Progenitor cell of endocrine pancreas (in vitro differentiated cells): ENCODE results near the gene SLC6A7. TPM values are rescaled to one million over a fixed set of nuclear protein-coding genes. Genes with fewer than 3 reads are reported as not detected.

Experiments
- DNase-seq: peaks from one replicate; pipeline ENCODE4 v3.0.0; 2021; ENCODE audit warnings: low spot score; ENCODE audit not compliant: unreplicated experiment
- H3K27ac Mint-ChIP-seq: 2 replicates; pipeline ENCODE4 v1.8.0; 2021; ENCODE audit warnings: mild to moderate bottlenecking, moderate library complexity, mixed read lengths
- H3K27me3 Mint-ChIP-seq: 2 replicates; pipeline ENCODE4 v1.8.0; 2021; ENCODE audit warnings: mixed read lengths
- H3K36me3 Mint-ChIP-seq: 2 replicates; pipeline ENCODE4 v1.8.0; 2022; ENCODE audit warnings: mixed read lengths; ENCODE audit not compliant: insufficient read depth
- H3K4me1 Mint-ChIP-seq: 2 replicates; pipeline ENCODE4 v1.8.0; 2021; ENCODE audit warnings: low read depth, mixed read lengths
- H3K4me3 Mint-ChIP-seq: 2 replicates; pipeline ENCODE4 v1.8.0; 2021; ENCODE audit warnings: low read depth, mild to moderate bottlenecking, moderate library complexity, mixed read lengths
- H3K9me3 Mint-ChIP-seq: 2 replicates; pipeline ENCODE4 v1.8.0; 2021; ENCODE audit warnings: low read depth, mixed read lengths
- CTCF ChIP-seq: fragments of 200-600 bp; sonication (generic); IDR thresholded peaks from one replicate; pipeline ENCODE4 v1.5.0; 2021; ENCODE audit warnings: antibody characterized with exemption, mild to moderate bottlenecking; ENCODE audit not compliant: unreplicated experiment
- total RNA-seq: library from RNA; stranded (reverse); gene quantifications from 2 replicates; pipeline ENCODE4 v1.2.1, GENCODE V29; 2021

Gene SLC6A7
- total RNA-seq, 1 donor from 2014 or later, result not detected

DNA sequence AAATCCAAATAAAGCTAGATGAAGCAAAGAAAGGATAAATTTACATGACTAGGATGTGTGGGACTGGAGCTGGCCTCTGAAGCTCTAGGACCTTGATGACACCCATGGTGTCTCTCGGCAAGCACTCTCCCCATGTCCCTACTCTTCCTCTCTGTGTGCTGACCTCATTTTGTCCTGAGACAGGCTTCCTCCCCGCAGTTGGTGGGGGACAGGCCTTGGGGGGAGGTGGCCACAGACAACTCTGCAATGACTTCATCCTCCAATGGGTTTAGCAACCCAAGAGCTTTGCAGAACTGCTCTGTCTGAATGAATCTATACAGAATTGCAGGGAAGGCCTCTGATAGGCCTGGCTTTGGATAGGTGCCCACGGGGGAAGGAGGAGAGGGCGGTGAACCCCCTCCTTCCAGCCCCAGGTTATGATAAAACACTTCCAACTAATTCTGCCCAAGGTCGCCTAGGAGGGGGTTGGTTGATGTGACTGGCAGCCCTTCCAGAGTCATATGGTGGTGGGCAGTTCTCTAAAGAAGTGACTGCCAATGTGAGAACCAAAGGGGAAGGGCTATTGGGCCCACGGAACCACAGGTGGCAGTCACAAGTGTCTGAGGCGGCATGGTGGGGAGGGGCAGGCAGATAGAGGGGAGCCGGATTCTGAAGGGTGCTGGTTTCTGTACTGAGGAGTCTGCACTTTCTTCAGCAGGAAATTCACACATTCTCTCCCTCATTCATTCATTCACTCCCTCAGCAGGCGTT, 6.0 kb downstream of the SLC6A7 start:
- no peak for DNase-seq
- no peaks in the 10 kb centered on the region for H3K9me3 Mint-ChIP-seq
- no peak for TF ChIP-seq CTCF
- H3K4me1 Mint-ChIP-seq, result peaks cover 1% of the 10 kb centered on the region
- peaks cover 66% of the 10 kb centered on the region for H3K27me3 Mint-ChIP-seq
- no peak overlapping the region for H3K27ac Mint-ChIP-seq
- no peaks in the 10 kb centered on the region for H3K36me3 Mint-ChIP-seq
- no peak overlapping the region for H3K4me3 Mint-ChIP-seq

DNA sequence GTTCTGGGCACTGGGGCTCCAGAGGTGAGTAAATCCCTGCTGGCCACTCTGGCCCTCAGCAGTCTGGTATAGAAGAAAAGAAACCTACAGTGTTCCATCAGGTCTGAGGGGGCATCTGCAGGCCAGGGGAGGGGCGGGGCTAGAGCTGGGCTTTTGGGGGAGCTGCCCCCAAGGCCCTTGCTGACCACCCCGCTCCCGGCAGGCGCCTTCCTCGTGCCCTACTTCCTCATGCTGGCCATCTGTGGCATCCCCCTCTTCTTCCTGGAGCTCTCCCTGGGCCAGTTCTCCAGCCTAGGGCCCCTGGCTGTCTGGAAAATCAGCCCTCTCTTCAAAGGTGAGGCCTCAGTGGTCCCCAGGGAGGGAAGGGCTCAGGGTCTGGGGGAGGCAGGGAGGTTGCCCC, 6.7 kb downstream of the SLC6A7 start:
- H3K27ac Mint-ChIP-seq, result no peak overlapping the region
- DNase-seq, result no peak
- H3K4me1 Mint-ChIP-seq, result peaks cover 1% of the 10 kb centered on the region
- H3K27me3 Mint-ChIP-seq, result peaks cover 60% of the 10 kb centered on the region
- no peak overlapping the region for H3K4me3 Mint-ChIP-seq
- TF ChIP-seq CTCF, result no peak
- no peaks in the 10 kb centered on the region for H3K9me3 Mint-ChIP-seq
- H3K36me3 Mint-ChIP-seq, result no peaks in the 10 kb centered on the region

DNA sequence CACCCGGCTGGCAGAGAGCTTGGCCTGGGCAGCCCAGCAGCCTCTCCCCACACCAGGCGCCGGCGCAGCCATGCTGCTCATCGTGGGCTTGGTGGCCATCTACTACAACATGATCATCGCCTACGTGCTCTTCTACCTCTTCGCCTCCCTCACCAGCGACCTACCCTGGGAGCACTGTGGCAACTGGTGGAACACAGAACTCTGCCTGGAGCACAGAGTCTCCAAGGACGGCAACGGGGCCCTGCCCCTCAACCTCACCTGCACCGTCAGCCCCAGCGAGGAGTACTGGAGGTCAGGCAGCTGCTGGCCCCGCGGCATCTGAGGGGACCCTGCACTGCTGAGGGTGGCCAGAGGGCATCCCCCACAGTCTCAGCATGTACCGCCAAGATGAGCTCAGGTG, 7.1 kb downstream of the SLC6A7 start:
- DNase-seq, result no peak
- peaks cover 1% of the 10 kb centered on the region for H3K4me1 Mint-ChIP-seq
- no peak overlapping the region for H3K27ac Mint-ChIP-seq
- H3K36me3 Mint-ChIP-seq, result no peaks in the 10 kb centered on the region
- TF ChIP-seq CTCF, result no peak
- no peaks in the 10 kb centered on the region for H3K9me3 Mint-ChIP-seq
- H3K27me3 Mint-ChIP-seq, result peaks cover 56% of the 10 kb centered on the region
- H3K4me3 Mint-ChIP-seq, result no peak overlapping the region

- DNase-seq, result no peak
- Mint-ChIP-seq H3K4me3 (no peak overlapping the region), H3K4me1 (peaks cover 1% of the 10 kb centered on the region), H3K9me3 (no peaks in the 10 kb centered on the region), H3K27me3 (peaks cover 55% of the 10 kb centered on the region), H3K36me3 (no peaks in the 10 kb centered on the region), H3K27ac (no peak overlapping the region)
- no peak for TF ChIP-seq CTCF
Measured at GRCh38 chr5:150197476-150197875, 7.6 kb downstream of the SLC6A7 start.

DNA sequence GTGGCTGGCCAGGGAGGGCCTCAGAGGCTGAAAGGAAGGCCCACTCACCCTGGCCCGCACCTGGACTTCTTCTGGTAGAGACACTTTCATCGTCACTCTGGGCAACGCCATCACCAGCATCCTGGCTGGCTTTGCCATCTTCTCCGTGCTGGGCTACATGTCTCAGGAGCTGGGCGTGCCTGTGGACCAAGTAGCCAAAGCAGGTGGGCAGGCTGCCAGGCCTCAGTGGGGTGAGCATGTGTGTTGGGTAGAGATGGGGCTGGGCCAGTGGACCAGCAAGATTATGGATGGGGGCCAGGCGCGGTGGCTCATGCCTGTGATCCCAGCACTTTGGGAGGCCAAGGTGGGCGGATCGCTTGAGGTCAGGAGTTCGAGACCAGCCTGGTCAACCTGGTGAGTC, 12.6 kb downstream of the SLC6A7 start:
- Mint-ChIP-seq H3K36me3 (no peaks in the 10 kb centered on the region), H3K27ac (no peak overlapping the region), H3K9me3 (no peaks in the 10 kb centered on the region), H3K4me3 (no peak overlapping the region), H3K27me3 (peaks cover 29% of the 10 kb centered on the region), H3K4me1 (no peaks in the 10 kb centered on the region)
- TF ChIP-seq CTCF, result no peak
- DNase-seq, result no peak
